ENCODE measurements around the gene NEDD9. TPM values are rescaled to one million over a fixed set of nuclear protein-coding genes. Genes with fewer than 3 reads are reported as not detected.
A peak's percentile ranks its signal among the peaks of the same experiment; 100 is the strongest.

Gene NEDD9
- total RNA-seq, 6 donors from 2014 or later = 122 to 334 (median 173) TPM

- ATAC-seq (ENCODE audit: low FRiP score in 2 of 2) (no peak), DNase-seq (no peak)
- no peak for TF ChIP-seq EP300 (IDR thresholded peaks at IDR 0.05)
- TF ChIP-seq POLR2A (IDR thresholded peaks at IDR 0.05) = no peak
- H3K4me1 ChIP-seq = peaks cover 33 to 48% (median 43%) of the 10 kb centered on the region in 4 donors
- no peak overlapping the region for H3K4me3 ChIP-seq
- WGBS, 2 donors = 91 to 92% methylated on average over 6 of the region's 6 CpGs
- H3K27me3 ChIP-seq = no peaks in the 10 kb centered on the region
- peak overlapping the region; percentile 17 to 73 (median 62) for H3K27ac ChIP-seq
- H3K9me3 ChIP-seq = no peaks in the 10 kb centered on the region
- H3K36me3 ChIP-seq = peaks cover 50 to 85% (median 64%) of the 10 kb centered on the region in 4 donors
Observed at GRCh38 chr6:11193434-11193833, 39.0 kb downstream of the NEDD9 start.

- peaks cover 23 to 36% (median 31%) of the 10 kb centered on the region in 4 donors for H3K4me1 ChIP-seq
- TF ChIP-seq POLR2AphosphoS5 (IDR thresholded peaks at IDR 0.05) (no peak), EP300 (IDR thresholded peaks at IDR 0.05) (no peak), CTCF (IDR thresholded peaks at IDR 0.05) (no peak), POLR2A (IDR thresholded peaks at IDR 0.05) (no peak)
- DNase-seq = no peak
- H3K36me3 ChIP-seq = peaks cover 63 to 86% (median 68%) of the 10 kb centered on the region in 4 donors
- ATAC-seq (ENCODE audit: low FRiP score in 2 of 2) = no peak
- H3K27ac ChIP-seq = peak overlapping the region in 2 of 4 donors; percentile 20 to 55
- H3K27me3 ChIP-seq = no peaks in the 10 kb centered on the region
- 76 to 77% methylated on average over 5 of the region's 5 CpGs for WGBS, 2 donors
- no peak overlapping the region for H3K4me3 ChIP-seq
- no peaks in the 10 kb centered on the region for H3K9me3 ChIP-seq
Observed at GRCh38 chr6:11192167-11192566, 40.3 kb downstream of the NEDD9 start.

GRCh38 chr6:11190625-11191245 lies 41.7 kb downstream of the NEDD9 start:
- peaks cover 75 to 88% (median 78%) of the 10 kb centered on the region in 4 donors for H3K36me3 ChIP-seq
- WGBS, 2 donors = 93 to 94% methylated on average over 20 of the region's 20 CpGs
- no peak for ATAC-seq (ENCODE audit: low FRiP score in 2 of 2)
- no peak for TF ChIP-seq POLR2A (IDR thresholded peaks at IDR 0.05)
- H3K9me3 ChIP-seq = no peaks in the 10 kb centered on the region
- no peaks in the 10 kb centered on the region for H3K27me3 ChIP-seq
- H3K27ac ChIP-seq = peak overlapping the region in 1 of 4 donors; percentile 31
- no peak for DNase-seq
- H3K4me3 ChIP-seq = no peak overlapping the region
- H3K4me1 ChIP-seq = peaks cover 12 to 23% (median 20%) of the 10 kb centered on the region in 4 donors

- TF ChIP-seq EP300 (IDR thresholded peaks at IDR 0.05) (no peak), CTCF (IDR thresholded peaks at IDR 0.05) (no peak), POLR2AphosphoS5 (IDR thresholded peaks at IDR 0.05) (no peak), POLR2A (IDR thresholded peaks at IDR 0.05) (no peak)
- no peaks in the 10 kb centered on the region for H3K27me3 ChIP-seq
- 97 to 98% methylated on average over 11 to 21 of the region's 21 CpGs for WGBS, 2 donors
- no peaks in the 10 kb centered on the region for H3K9me3 ChIP-seq
- no peak overlapping the region for H3K4me3 ChIP-seq
- peaks cover 5 to 17% (median 14%) of the 10 kb centered on the region in 4 donors for H3K4me1 ChIP-seq
- no peak overlapping the region for H3K27ac ChIP-seq
- H3K36me3 ChIP-seq = peaks cover 82 to 91% (median 84%) of the 10 kb centered on the region in 4 donors
- ATAC-seq (ENCODE audit: low FRiP score in 2 of 2) (peak in 1 of 2 donors; percentile 14), DNase-seq (peak in 1 of 2 donors; percentile 37)
Observed at GRCh38 chr6:11189865-11190624, 42.4 kb downstream of the NEDD9 start.

GRCh38 chr6:11188161-11188915 lies 44.1 kb downstream of the NEDD9 start:
- H3K9me3 ChIP-seq = no peaks in the 10 kb centered on the region
- H3K27me3 ChIP-seq = no peaks in the 10 kb centered on the region
- TF ChIP-seq EP300 (IDR thresholded peaks at IDR 0.05) (no peak), POLR2A (IDR thresholded peaks at IDR 0.05) (no peak), POLR2AphosphoS5 (IDR thresholded peaks at IDR 0.05) (no peak)
- DNase-seq (no peak), ATAC-seq (ENCODE audit: low FRiP score in 2 of 2) (no peak)
- H3K4me3 ChIP-seq = no peak overlapping the region
- peaks cover 79 to 100% (median 97%) of the 10 kb centered on the region in 4 donors for H3K36me3 ChIP-seq
- H3K27ac ChIP-seq = peak overlapping the region in 3 of 4 donors; percentile 1 to 74 (median 30)
- peaks cover 0 to 4% (median 2%) of the 10 kb centered on the region in 4 donors for H3K4me1 ChIP-seq
- 83 to 89% methylated on average over 5 of the region's 5 CpGs for WGBS, 2 donors

- Histone ChIP-seq H3K9me3 (no peaks in the 10 kb centered on the region), H3K27ac (peak overlapping the region in 3 of 4 donors; percentile 1 to 74 (median 30)), H3K27me3 (no peaks in the 10 kb centered on the region), H3K4me1 (peaks cover 0 to 4% (median 2%) of the 10 kb centered on the region in 4 donors), H3K4me3 (no peak overlapping the region), H3K36me3 (peaks cover 69 to 100% (median 88%) of the 10 kb centered on the region in 4 donors)
- 94 to 97% methylated on average over 6 of the region's 6 CpGs for WGBS, 2 donors
- DNase-seq (no peak), ATAC-seq (ENCODE audit: low FRiP score in 2 of 2) (no peak)
- no peak for TF ChIP-seq CTCF (IDR thresholded peaks at IDR 0.05)
- no peak for TF ChIP-seq POLR2A (IDR thresholded peaks at IDR 0.05)
- no peak for TF ChIP-seq POLR2AphosphoS5 (IDR thresholded peaks at IDR 0.05)
- TF ChIP-seq EP300 (IDR thresholded peaks at IDR 0.05) = no peak
Observed at GRCh38 chr6:11187301-11187700, 45.2 kb downstream of the NEDD9 start.

Measured in upper lobe of left lung (tissue), 6 donors.